HG03045 (cell line): ENCODE measurements around the gene TADA3.

ENCODE experiments used
- ATAC-seq: cut with Tn5 transposase; IDR thresholded peaks from one replicate; pipeline ENCODE4 v1.9.1; 2021; ENCODE audit warnings: mild to moderate bottlenecking, moderate library complexity; ENCODE audit not compliant: unreplicated experiment

Gene TADA3

GRCh38 chr3:9731206-9732079 lies 60.8 kb downstream of the TADA3 start, which contains the start of gene BRPF1:
BRPF1 (plus strand) TSS chr3:9731735; CDS start chr3:9734141, 2,406 bp downstream.
- ATAC-seq, result peak; percentile 94

- peak; percentile 48 for ATAC-seq
Observed at GRCh38 chr3:9730657-9731205, 61.5 kb downstream of the TADA3 start.
